Measurements from ENCODE around the gene TSPAN12.

TSPAN12 gene

DNA sequence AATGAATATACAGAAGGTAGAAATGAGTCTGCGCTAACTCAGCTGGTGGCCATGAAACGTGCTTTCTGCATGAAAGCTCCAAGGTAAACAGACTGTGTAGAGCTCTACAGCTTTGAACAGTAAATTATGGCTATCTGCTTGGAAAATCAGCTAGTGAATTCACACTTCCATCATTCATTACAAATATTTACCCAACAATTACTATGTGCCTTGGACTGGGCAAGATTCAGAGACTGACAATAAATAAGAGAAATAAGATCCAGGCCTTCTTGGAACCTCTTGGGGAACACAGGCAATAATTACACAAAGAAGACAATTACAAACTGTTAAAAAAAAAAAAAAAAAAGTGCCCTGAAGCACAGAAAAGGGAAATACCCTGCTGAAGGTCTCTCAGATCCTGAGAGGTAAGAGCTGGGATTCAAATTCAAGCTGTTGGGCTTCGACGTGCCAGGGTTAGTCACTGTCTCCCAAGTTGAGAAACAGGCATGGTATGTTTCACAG lies 15.8 kb downstream of the TSPAN12 start:
- DNase-seq (ENCODE audit: low read depth) = no peak

DNA sequence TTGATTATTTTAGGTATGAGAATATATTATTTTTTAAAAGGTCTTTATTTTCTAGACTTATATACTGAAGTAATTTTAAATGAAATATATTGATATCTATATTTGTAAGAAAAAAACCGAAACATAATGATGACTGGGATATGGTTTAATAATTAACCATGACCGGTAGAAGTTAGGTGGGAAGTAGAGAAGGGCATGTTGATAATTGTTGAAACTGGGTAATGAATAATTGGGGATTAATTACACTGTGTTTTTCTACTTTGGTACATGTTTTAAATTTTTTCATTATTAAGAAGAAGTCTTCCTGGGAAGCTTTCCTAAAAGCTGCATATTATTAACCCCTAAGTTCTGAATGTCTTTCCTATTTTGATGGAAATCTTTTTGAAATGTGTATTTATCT lies 16.3 kb downstream of the TSPAN12 start:
- no peak for DNase-seq (ENCODE audit: low read depth)

DNA sequence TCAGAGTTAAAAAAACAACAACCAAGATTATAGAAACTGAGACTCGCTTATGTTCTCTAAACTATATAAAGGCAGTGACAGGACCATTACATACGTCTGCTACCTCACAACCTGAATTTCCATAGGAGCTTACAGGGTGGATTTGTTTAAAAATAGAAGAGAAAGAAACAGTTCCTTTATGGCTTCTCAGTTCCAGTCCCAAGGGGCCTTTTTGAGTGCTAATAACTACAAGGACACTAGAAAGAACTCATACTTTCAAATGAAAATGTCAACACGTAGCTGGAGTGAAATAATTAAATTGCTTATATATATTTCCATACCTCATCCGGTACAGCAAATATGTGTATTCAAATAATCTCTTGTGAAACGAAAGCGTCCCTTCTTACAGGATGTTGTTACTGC lies 19.7 kb downstream of the TSPAN12 start:
- no peak for DNase-seq (ENCODE audit: low read depth)

DNA sequence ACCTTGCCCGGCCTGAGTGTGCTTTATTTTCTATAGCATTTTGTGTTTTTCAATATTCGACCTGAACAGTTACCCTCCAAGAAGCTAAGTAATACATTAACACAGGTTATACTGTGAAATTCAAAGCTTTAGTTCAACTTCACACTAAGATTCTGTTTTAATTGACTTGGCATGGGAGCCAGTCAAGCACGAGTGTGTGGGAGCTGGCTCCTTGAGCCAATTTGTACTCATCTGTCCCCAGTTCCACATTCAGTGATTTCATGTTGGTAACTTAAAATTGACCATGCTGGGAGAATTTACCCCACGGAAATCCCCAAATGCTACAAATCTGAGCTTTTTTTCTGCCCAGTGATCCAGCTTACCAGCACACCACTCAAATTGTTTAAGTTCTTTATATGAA lies 20.3 kb downstream of the TSPAN12 start:
- no peak for DNase-seq (ENCODE audit: low read depth)

DNA sequence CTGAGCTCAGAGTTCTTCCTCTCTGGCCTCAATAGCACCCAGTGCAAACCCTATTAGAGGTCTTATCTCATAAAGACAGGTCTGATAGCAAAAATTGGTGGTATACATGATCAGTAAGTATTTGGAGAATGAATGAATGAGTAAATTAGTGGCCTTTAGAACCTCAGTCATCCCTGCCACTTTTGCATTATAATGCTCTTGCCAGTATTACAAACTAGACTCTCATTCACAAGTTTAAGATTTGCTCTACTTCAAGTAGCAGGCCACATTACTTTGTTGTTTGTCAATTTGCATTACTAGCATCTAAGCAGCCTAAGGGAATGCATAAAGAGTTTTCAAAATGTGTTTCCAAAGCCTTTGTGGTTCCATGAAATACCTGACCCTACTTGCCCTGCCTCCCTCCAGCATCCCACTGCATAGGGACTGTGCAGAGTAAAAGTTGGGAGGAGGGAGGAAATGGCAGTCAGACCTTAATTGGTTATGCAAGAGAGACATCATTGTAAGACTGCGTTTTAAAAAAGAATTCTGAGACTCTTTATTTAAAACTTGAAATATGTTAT lies 21.3 kb downstream of the TSPAN12 start:
- DNase-seq (ENCODE audit: low read depth) = no peak

DNA sequence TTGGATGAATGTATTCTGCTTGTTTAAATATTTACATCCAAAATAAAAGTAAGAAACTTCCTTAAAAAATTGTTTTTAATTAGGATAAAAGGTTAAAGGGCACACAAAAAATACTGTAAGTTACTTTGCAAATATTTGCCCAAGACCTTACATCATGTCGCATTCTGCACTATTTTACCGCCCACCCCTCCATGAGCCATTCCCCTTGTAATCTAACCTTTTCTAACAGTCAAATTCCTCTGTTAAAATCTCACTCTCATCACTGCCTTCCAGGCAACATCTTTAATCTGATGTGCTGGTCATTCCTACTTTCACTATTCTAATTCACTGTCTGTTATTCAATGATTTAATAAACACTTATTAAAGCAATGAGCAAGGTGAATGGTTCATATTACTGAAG lies 23.2 kb downstream of the TSPAN12 start:
- DNase-seq (ENCODE audit: low read depth) = no peak

DNA sequence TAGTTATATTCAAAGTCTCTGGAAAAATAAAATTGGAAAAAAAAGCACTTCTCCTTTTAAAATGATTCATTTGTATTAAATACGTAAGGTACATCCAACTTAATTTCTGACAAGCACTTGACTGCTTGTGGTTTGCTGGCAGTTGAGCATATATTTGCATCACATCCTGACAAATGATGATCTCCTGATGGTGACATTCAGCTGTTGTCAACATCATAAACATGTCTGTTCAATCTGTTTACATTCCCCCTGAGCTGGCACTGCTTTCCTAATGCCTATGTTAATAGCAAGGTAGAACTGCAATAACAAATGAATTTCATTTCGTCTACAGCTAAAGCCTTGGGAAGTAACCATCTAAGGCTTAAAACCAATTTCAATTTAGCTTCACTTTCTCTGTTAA lies 24.4 kb downstream of the TSPAN12 start:
- DNase-seq (ENCODE audit: low read depth) = no peak

DNA sequence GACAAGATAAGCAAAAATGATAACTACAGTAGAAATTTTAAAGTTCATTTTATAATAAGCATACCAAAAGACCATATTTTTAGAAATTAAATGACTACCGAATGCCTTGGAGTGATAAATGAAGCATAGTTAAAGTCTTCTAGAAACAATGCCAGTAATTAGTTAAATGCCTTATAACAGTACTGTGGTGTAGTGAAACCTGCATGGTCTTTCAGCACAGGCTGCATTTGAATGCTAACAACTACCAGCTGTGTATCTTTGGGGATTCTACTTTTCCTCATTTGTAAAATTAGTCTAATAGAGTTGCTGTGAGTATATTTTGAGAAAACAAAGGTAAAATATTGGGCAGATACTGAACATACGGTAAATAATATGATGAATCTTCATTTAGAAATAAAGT lies 25.1 kb downstream of the TSPAN12 start:
- no peak for DNase-seq (ENCODE audit: low read depth)

DNA sequence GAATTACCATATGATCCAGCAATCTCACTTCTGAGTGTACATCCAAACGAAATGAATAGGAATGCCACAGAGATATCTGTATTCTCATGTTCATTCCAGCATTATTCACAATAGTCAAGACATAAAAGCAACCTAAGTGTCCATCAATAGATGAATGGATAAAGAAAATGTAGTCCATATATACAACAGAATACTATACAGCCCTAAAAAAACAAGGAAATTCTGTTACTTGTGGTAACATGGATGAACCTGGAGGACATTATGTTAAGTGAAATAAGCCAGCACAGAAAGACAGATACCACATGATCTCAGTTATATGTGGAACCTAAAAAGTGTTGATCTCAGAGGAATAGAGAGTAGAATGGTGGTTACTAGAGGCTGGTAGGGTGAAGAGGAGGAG lies 26.7 kb downstream of the TSPAN12 start:
- DNase-seq (ENCODE audit: low read depth) = no peak

DNA sequence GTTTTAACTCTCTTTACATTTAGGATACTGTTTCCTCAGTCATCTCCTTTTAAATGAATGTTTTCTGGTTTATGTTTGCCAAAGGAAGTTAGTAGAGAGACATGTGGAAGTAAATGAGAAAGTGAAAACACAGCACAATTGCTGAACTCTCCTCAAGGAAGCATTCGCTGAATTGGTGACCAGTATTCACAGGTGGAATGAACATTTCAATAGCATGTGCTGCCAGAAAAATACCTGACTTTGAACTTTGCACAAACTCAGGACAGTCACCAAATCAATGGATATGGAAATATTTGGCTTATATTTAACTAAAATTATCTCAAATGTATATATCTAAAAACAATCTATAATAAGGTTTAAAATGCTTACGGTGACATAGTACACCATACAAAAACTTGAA lies 28.5 kb downstream of the TSPAN12 start:
- no peak for DNase-seq (ENCODE audit: low read depth)

DNA sequence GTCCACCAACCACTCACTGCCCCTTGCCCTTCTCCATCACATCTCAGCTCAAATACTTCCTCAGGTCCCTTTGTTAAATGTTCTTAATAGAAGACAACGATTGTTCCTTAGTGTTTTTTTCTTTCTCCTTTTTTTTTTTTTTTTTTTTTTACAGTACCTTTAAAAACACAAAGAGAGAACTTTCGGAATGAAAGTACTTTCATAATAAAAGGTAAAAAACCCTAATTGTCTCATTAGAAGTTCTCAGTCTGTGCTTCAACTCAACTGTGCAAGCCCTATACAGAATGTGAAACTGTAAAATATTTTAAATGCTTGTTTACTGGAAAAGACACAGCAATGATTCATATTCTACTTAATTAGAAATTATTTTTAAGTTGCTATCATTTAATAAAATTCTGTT lies 29.4 kb downstream of the TSPAN12 start:
- DNase-seq (ENCODE audit: low read depth) = no peak

DNA sequence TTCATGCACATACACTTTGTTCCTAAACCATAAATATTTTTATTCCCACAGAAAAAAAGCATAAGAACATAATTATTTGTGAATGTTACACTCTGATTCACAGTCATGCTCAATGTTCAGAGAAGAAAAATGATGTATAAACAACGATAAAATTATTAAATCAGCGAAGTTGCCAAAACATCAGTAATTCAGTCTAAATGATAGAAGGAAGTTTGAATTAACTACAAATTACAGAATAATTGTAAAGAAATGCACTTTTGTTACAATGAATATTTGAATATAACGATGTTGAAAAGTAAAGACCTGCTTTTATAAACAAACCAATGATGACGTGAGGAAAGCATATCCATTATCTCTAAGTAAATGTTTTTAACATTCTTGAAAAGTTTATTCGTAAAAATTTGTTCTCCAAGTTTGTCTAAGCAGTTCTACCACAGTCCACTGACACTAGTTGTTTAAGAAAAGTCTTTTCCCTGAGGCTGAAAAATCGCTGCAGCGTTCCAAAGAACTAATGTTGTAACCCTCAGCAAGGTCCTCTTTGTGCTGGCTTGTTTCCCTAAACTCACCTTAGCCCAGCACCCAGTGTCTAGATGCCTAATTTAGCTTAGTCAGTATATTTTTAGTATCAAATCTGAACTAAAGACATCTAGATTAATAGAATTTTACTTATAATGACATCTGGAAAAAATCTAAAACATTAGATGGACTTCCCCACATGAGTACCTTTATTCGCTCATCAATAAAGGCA lies 30.4 kb downstream of the TSPAN12 start:
- DNase-seq (ENCODE audit: low read depth) = no peak

DNA sequence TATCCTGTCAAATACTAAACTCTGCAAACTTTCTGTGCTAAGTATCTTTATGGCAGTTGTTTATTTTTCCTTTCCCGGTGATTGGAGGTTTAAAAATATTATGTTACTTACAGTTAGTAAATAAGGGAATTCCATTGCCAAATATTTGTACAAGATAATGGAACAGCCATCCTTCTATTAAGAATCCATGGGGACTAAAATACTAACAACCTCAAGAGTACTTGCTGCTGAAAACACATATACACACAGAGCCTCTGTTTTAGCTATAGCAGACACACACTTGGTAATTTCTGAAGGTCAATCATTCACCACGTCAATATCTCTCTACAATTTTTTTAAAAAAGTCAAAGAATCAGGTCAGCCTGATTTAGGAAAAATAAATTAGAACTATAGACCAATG lies 32.4 kb downstream of the TSPAN12 start:
- DNase-seq (ENCODE audit: low read depth) = no peak

DNA sequence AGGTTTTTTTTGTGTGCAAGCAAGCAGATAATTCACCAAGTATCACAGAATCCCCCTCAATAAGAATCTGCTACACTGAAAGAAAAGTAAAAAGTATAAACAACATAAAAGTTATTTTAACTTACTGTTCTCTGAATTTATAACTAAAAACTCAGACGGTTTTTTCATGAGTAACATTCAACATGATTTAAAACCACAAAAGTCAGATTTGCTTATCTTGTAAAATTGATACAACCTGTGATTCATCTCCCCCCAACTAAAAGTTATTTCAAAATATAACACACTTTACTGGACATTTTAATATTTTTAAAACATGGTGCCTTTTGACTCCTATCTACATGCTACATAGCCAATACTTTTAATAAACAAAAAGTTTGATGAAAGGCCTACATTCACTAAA lies 32.8 kb downstream of the TSPAN12 start:
- DNase-seq (ENCODE audit: low read depth) = no peak

DNA sequence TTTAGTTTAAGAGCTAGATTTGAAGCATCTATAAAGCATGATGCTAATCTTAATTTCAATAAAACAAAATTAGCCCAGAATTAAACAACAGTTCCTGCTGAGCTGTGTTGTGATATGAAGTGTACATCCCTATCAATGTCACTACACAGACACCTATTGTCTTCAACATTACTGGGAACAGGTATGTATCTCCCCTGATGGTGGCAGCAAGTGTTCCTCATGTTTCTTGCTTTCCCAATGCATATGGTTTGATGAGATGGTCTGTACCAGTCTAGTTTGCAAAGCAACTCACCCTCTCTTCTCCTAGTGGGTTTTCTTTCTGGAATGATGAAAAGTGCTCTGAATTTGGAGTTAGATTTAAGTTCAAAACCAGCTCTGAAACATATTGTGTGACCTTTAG lies 38.1 kb downstream of the TSPAN12 start:
- DNase-seq (ENCODE audit: low read depth) = no peak

DNA sequence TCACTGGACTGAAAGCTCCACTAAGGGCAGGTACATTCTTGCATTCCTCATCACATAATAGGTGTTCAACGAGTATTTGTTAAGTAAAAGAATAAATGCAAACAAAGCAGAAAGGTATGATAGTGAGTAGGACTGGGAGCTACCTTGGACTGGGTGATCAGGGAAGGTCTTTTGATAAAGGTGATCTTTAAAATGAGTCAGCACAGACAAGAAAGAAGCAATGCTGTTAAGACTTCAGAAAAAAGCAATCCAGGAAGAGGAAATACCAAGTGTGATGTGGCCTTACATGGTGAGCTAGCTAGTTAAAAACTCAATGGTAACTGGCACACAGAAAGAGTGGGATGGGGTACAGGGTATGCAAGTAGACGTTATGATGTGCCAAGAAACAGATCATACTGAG lies 40.1 kb downstream of the TSPAN12 start:
- no peak for DNase-seq (ENCODE audit: low read depth)

DNA sequence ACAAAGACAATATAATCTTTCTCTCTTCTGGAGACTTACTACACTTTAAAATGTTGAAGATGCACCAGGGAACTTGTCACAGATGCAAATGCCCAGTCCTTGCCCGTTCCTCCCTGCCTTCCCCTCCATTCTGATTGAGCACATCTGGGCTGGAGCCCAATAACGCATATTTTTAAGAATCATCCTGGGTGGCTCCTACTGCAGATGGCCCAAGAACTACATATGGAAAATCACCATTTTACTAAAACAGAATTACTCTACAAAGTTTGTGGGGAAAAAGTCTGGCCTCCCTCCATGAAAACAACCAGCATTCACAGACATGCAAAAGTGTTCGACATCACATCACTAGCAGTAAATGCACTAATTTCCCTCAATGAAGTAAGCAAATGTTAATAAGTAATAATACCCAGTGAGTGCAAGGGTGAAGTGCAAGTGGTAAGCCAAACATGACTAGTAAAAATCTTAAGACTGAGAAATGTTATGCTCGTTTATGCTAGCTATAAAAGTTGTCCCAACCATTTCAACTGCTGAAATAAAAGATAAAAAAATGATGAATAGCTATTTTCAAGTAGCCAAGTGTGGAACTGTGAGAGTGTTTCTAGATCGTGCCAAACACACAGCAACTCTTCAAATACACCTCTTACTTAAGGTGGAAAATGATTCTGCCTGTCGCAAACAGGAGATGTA lies 43.5 kb downstream of the TSPAN12 start:
- DNase-seq (ENCODE audit: low read depth) = no peak

DNA sequence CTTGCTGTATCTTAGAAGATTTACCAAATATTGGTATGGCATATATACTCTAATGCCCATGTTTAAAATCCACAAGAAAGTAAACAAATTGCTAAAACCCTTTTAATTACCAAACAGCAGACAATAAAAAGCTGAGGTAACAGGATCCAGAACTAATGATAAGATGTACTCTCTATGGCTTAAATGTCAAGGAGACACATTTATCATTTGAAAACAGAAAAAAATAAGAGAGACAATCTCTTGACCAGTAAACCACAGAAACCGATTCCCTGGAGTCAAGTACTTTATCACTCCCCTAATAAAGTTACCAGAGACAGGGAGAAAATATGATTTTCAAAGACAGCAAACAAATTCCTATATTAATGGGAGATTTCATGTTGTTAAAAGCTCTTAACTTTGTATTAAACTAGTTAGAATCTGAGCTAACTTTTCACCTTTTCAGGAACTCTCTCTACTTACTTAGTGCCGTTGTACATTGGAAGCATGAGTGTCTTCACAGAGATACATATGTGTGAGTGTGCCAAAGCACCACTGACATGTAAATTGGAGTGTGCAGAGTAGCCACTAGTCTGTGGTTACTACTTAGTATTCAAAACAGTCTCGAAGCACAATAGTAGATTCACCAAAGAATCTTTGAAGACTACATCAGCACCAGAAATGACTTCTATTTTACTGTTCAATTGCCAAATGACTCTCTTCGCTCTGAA lies 44.2 kb downstream of the TSPAN12 start:
- DNase-seq (ENCODE audit: low read depth) = no peak

DNA sequence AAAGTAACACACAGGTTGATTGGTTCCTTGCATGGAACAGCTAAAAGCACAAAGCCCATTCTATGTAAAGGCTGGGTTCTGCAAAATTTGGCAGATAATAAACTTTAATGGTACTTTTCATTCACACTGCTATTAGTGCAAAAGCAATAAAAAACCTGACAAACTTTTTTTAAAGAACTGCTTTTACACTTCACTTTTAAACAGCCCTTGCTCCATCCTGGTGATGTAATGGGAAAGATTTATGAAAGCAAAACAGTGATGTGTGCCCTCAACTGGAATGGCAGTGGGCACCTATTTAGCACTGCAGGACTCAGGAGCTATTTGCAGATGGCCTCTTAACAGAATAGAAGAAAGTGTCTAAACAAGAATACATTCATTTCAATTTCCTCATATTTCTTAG lies 44.9 kb downstream of the TSPAN12 start:
- DNase-seq (ENCODE audit: low read depth) = no peak

DNA sequence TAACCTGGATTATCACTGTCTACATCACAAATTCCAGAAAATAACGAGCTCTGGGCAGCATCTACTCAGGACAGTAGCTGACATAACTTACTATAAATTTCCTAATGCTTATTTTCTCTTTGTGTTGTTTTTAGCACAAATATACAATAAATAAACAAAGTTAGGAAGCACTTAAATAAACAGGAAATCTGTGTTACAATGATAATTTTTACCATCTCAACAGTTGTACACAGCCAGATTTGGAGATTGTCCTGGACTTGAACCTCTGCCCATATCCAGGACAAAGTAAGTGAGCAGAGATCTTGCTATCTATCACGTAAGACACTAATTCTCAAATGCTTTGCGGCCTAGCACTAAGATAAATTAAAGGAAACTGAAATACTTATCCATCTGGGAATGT lies 48.7 kb downstream of the TSPAN12 start:
- no peak for DNase-seq (ENCODE audit: low read depth)

DNA sequence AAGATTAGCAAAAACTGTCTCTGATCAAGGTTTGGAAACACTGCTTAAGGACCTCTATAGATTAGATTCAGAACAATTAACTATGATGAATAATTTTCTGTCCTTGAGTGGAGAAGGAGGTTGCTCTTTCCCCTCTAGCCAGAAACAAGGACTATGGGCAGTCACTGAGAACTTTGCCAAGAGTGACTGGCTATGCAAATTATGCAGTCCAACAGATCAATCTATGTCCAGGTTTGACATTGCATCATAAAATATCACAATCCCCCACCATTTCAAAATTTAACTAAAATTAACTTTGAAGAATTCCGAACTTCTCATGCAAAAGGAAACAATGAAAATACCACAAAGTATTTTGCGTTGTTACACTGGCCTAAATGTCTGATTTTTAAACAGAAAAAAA lies 50.6 kb downstream of the TSPAN12 start:
- no peak for DNase-seq (ENCODE audit: low read depth)

DNA sequence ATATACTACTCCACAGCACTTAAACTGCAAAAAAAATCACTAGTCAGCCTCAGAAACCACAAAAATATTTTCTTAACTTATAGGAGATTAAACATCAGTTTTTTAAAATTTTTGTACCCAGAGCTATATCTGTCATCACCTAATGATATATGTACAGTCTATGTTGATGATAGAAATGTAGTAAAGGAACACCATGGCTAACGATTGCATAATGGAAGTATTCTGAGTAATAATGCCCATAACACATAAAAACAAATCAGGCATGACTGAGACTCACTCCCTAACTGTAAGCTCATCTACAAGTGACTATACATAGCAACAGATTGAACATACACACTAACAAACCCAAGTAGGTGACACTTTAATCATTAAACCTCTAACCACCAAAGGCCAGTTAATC lies 51.3 kb downstream of the TSPAN12 start:
- no peak for DNase-seq (ENCODE audit: low read depth)
